ENCODE measurements around the gene FAM50B.

DNA sequence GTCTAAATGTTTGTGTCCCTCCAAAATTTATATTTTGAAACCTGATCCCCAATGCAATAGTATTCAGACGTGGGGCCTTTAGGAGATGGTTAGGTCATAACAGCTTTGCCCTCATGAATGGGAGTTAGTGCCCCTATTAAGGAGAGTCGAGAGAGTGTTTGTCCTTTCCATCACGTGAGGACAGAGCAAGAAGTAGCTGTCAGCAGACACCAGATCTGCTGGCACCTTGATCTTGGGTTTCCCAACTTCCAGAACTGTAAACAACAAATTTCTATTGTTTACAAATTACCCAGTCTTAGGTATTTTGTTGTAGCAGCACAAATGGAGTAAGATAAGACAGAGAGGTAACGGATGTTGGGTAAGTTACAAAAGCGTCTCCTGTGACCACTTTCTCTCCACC lies 46.6 kb downstream of the FAM50B start:
- TF ChIP-seq, protein P1, sequence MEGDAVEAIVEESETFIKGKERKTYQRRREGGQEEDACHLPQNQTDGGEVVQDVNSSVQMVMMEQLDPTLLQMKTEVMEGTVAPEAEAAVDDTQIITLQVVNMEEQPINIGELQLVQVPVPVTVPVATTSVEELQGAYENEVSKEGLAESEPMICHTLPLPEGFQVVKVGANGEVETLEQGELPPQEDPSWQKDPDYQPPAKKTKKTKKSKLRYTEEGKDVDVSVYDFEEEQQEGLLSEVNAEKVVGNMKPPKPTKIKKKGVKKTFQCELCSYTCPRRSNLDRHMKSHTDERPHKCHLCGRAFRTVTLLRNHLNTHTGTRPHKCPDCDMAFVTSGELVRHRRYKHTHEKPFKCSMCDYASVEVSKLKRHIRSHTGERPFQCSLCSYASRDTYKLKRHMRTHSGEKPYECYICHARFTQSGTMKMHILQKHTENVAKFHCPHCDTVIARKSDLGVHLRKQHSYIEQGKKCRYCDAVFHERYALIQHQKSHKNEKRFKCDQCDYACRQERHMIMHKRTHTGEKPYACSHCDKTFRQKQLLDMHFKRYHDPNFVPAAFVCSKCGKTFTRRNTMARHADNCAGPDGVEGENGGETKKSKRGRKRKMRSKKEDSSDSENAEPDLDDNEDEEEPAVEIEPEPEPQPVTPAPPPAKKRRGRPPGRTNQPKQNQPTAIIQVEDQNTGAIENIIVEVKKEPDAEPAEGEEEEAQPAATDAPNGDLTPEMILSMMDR (IDR thresholded peaks at IDR 0.05; ENCODE audit: poor library complexity) = no peak
- TF ChIP-seq EZH2 (IDR thresholded peaks at IDR 0.05; ENCODE audit: borderline replicate concordance) = no peak
